NCI-H146 treated with DMSO at 0.1 percent for 48 hours (cell line): Measurements from ENCODE around the gene MYH1.

ENCODE experiments used
- DNase-seq: peaks from one replicate; lab custom pipeline; 2025; ENCODE audit not compliant: unreplicated experiment; lab: John Stamatoyannopoulos, UW

Gene MYH1

DNA sequence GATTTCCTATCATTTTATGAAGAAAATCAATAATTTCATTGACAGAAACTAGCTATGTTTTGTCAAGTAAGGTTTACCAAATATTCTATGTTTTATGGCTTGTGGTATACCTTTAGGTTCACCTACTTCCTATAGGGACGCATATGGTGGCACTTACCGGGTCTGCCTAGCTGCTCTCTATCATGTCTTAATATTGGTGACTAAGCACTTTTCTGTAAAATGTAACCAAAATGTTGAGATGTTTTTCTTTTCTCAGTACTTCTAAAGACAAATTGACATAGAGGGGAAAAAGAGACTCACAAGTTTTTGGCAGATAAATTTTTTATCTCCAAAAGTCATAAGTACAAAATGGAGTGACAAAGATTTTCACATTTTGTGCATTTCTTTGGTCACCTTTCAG lies 26.3 kb downstream of the MYH1 start:
- DNase-seq, result no peak

DNA sequence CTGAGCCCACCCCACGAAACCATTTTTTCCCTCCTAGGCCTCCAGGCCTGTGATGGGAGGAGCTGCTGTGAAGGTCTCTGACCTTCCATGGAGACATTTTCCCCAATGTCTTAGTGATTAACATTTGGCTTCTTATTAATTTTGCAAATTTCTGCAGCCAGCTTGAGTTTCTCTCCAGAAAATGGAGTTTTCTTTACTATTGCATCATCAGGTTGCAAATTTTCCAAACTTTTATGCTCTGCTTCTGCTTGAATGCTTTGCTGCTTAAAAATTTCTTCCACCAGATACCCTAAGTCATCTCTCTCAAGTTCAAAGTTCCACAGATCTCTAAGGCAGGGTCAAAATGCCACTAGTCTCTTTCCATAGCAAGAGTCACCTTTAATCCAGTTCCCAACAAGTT lies 36.1 kb downstream of the MYH1 start:
- no peak for DNase-seq

DNA sequence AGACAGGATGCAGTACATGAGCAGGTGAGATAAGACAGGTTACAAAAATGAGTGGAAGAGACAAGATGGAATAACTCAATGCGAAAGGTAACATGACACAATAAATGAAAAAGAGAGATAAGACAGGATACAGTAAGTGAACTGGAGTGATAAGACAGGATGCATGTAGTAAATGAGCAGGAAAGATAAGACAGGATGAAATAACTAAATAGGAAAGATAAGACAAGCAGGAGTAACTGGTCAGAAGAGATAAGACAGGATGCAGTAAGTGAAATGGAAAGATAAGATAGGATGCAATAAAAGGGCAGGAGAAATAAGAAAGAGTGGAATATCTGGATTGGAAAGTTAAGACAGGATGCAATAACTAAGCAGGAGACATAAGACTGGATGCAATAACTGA lies 40.6 kb downstream of the MYH1 start:
- no peak for DNase-seq

DNA sequence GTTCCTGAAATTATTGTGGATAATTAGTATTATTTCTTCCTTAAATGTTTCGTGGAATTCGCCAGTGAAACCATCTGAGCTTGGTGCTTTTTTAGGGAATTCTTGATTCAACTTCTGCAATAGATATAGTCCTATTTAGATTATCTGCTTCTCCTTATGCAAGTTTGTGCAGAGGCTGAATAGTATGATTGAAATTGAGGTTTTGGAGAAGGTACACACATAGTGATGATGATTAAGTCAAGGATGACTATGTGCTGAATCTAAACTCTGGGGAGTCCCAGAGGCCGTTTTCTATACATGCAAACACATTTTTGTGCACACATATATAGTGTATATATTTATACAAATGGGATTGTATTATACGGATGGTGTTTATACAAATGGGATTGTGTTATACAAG lies 43.8 kb downstream of the MYH1 start:
- DNase-seq, result no peak

DNA sequence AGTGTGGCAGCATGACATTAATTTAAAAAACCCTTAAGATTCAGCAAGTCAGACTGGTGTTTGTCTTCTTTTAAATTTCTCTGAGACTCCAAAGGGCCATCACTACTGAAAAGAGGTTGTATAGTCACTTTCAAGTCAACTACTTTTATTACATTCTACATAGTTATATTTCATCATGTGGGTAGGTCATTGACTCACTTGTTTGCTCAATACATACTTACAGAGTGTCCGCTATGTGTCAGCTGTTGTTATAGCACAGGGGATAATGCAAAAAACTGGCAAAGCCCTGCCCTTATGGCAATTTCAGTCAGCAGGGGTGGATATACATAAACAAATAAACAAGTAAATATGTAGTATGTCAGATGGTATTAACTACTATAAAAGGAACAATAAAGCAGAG lies 46.5 kb downstream of the MYH1 start:
- DNase-seq, result no peak

DNA sequence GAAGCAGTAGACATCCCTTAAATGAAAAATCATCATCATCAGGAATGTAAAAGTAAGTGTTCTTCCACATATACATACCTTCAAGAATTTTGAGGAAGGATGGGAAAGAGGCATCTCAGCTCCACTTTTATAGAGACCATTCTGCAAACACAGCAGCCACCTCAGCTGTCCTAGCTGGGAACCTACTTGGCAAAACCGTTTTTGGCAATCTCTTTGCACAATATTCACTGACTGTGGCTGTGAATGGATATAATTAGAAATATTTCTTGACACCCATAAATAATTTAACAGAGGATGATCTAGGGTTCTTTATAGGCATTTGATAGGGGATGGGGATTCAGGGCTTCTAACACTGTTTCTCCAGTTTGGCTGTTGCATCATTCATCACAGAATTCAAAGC lies 48.9 kb downstream of the MYH1 start, which contains the start of gene MYH4:
MYH4 (minus strand) TSS at position 101 of the 400 bp plus-strand sequence. CDS start 2,814 bp downstream, outside the sequence.
- DNase-seq, result no peak

DNA sequence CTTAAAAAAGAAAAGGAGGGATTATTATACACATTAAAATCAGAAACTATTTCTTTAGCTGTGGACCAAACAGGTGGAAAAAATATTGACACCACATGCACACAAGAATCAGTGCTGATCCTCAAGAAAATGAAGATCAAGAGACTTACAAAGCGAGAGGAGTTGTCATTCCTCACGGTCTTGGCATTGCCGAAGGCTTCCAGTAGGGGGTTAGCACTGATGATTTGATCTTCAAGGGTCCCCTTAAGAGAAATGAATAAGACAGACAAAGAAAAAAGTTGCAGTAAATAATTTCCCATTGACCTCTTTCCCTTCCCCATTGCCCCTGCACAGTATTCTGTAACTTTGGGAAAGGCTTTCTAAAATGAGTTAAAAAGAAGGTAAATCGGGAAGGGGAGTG lies 54.9 kb downstream of the MYH1 start:
- DNase-seq, result no peak

DNA sequence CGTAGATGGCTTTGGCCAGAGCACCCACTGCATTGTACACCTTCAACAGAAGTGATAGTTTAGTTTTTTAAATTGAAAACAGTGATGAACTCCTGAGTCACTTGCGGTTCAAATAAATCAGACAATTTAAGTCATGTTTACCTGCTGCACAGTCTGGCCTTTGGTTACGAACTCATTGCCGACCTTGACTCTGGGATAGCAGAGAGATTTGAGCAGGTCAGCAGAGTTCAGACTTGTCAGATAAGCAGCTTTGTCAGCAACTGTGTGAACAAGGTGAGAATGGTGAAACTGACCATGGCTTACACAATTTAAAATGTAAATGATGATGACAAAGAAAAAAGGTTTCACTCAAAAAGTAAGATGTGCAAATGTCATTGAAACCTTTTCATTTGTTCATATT lies 58.3 kb downstream of the MYH1 start:
- DNase-seq, result no peak

DNA sequence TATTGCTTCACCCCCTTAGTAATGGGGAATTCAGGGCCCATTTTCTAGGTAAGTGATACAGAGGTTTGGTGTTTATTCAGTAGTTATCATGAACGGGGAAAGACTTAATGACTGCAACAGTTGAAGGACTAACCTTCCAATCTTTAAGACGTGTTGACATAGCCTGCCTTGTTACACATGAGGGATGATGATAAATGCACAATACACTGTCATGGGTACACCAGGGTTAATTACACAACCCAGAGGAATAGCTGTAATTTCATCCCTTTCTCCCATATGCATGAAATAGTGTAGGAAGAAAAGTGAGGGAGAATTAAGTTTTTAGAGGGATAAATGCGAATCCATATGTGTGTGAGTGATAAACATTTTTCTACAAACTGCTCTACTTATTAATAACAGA lies 59.6 kb downstream of the MYH1 start:
- DNase-seq, result no peak

DNA sequence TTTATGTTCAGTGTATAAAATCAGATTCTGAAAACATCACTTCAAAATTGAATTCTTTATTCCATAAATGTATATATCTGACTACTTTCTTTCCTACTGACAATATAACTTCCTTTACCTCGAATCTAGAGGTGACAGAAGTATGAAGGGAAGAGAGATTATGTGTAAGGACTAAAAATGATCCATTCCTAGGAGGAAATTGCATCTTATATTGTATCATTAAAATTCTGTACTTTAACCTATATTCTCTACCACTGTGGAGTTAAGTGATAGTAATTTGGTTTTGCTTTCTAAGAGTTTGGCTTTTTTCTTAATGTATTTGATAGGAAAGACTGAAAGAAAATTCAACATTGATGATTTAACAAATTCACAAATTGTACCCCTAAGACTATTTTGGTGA lies 60.4 kb downstream of the MYH1 start:
- no peak for DNase-seq

DNA sequence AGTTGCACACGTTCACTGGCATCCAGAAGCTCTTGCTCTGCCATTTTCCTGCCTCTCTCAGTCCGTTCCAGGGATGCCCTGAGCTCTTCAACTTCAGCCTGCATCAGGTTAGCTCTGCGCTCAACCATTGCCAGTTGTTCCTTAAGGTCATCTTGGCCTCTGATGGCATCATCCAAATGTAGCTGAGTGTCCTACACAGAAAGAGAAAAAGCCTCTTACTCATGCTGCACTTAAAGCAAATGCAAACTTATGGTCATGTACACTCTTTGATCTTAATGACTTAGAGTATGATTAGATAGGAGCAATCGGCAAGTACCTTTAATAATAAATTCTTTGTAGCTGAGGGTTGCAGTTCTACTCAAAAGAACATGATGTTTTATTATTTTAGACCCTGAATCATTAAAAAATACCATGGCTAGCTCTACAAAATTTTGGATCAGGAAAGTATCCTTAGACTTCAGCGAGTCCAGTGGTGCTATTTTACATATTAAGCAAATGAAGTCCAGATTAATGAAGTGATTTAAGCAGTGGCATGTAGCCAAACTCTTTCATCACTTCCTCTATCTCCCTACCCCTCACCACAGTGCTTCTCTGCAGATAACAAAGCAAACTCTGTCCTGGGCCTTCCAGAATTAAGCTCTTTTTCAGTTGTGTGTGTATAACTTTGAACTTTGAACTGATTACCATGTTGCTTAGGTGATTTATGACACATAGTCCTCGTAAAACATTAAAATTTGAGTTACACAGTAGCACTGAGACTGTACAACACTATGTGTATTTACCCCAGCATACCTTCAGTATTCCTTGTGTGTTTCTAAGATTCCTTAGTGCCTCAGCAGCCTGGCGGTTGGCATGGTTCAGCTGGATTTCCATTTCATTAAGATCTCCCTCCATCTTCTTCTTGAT lies 71.1 kb downstream of the MYH1 start:
- DNase-seq, result no peak
